Liver (tissue), 3 donors: Measurements from ENCODE around the gene NDUFS5.

Experiments
- ATF3 ChIP-seq: IDR thresholded peaks from 2 replicates; pipeline ENCODE4 v1.6.1; 2016; ENCODE audit warnings: antibody characterized with exemption
- CTCF ChIP-seq: fragments of 150-350 bp; IDR thresholded peaks from 2 replicates; pipeline ENCODE4 v1.5.1; 2017; ENCODE audit warnings: improper control_type of control experiment, low read depth, low read length; ENCODE audit not compliant: missing input control
- EGR1 ChIP-seq, 2 donors: IDR thresholded peaks; 2 replicates each; pipeline ENCODE4 v1.6.1; 2016 to 2018; ENCODE audit warnings: antibody characterized with exemption in 2 of 2, low read depth in 2 of 2
- GABPA ChIP-seq, 2 donors: IDR thresholded peaks in 1 of 2; conservative IDR thresholded peaks in 1 of 2; 2 replicates each; pipeline ENCODE4 v1.6.1; 2016; ENCODE audit warnings: antibody characterized with exemption in 2 of 2, mild to moderate bottlenecking in 1 of 2, moderate library complexity in 1 of 2
- HNF4A ChIP-seq, 2 donors: conservative IDR thresholded peaks; 2 replicates each; pipeline ENCODE4 v1.6.1; 2016; ENCODE audit warnings: antibody characterized with exemption in 2 of 2, mild to moderate bottlenecking in 2 of 2
- NR2F2 ChIP-seq: IDR thresholded peaks from 2 replicates; pipeline ENCODE4 v1.6.1; 2016; ENCODE audit warnings: antibody characterized with exemption
- REST ChIP-seq: IDR thresholded peaks from 2 replicates; pipeline ENCODE4 v1.6.1; 2016; ENCODE audit warnings: antibody characterized with exemption, mild to moderate bottlenecking
- SP1 ChIP-seq: IDR thresholded peaks from 2 replicates; pipeline ENCODE4 v1.6.1; 2018; ENCODE audit warnings: antibody characterized with exemption, mild to moderate bottlenecking
- YY1 ChIP-seq: IDR thresholded peaks from 2 replicates; pipeline ENCODE4 v1.6.1; 2016; ENCODE audit warnings: antibody characterized with exemption, mild to moderate bottlenecking
- ZBTB33 ChIP-seq: IDR thresholded peaks from 2 replicates; pipeline ENCODE4 v1.6.1; 2016; ENCODE audit warnings: antibody characterized with exemption
- donor health status: healthy.
- donor health status: healthy.

GRCh38 chr1:39047374-39048229 is 21.5 kb downstream of the NDUFS5 start:
- no peak for TF ChIP-seq CTCF
- TF ChIP-seq YY1: no peak
- no peak for TF ChIP-seq HNF4A (conservative IDR thresholded peaks at IDR 0.05)
- TF ChIP-seq ZBTB33: no peak
- no peak for TF ChIP-seq REST
- TF ChIP-seq ATF3: no peak
- no peak for TF ChIP-seq GABPA (IDR thresholded peaks at IDR 0.05 in 1 of 2, conservative IDR thresholded peaks at IDR 0.05 in 1 of 2)
- no peak for TF ChIP-seq EGR1 (IDR thresholded peaks at IDR 0.05; ENCODE audit: low read depth in 2 of 2)
- peak; percentile 84 for TF ChIP-seq NR2F2
- peak; percentile 79 for TF ChIP-seq SP1
